GM10847 (cell line): ENCODE measurements around the gene GNAZ.

ENCODE experiments used
- POLR2A ChIP-seq: IDR thresholded peaks from 2 replicates; pipeline ENCODE4 v1.6.1; 2011; ENCODE audit not compliant: insufficient read length; ENCODE audit errors: extremely low read depth

GNAZ gene

GRCh38 chr22:23070418-23071229 lies at the start of gene GNAZ:
Gene GNAZ (plus strand): TSS chr22:23070519. CDS start chr22:23095696, 25,177 bp downstream.
- TF ChIP-seq POLR2A = no peak

GRCh38 chr22:23020659-23021293 lies 49.5 kb upstream of the GNAZ start:
- TF ChIP-seq POLR2A = no peak

GRCh38 chr22:23023294-23023693 lies 47.0 kb upstream of the GNAZ start:
- TF ChIP-seq POLR2A = no peak

DNA sequence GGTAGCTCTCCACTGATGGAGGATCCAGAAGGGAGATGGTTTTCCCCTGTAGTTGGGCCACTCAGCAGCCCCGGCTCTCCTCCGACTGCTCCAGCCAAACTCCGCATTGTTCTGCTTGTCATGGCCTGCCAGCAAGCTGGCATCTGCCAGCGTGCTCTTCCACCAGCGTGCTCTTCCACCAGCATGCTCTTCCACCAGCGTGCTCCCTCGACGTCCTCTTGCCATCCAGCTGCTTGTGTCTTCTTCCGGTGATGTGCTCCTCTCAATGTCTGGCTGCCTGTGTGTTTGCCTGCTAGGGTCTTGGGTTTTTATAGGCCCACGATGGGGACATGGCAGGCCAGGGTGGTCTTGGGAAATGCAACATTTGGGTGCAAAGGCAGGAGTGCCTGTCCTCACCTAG lies 43.5 kb upstream of the GNAZ start:
- TF ChIP-seq POLR2A = no peak

GRCh38 chr22:23029521-23030228 lies 40.6 kb upstream of the GNAZ start:
- TF ChIP-seq POLR2A = no peak

- TF ChIP-seq POLR2A = no peak
These were observed 38.9 kb upstream of the GNAZ start for GRCh38 chr22:23031381-23031780.

GRCh38 chr22:23031786-23032185 lies 38.5 kb upstream of the GNAZ start:
- no peak for TF ChIP-seq POLR2A

GRCh38 chr22:23032658-23033057 lies 37.7 kb upstream of the GNAZ start:
- no peak for TF ChIP-seq POLR2A

GRCh38 chr22:23033116-23033905 lies 37.0 kb upstream of the GNAZ start:
- TF ChIP-seq POLR2A = no peak

DNA sequence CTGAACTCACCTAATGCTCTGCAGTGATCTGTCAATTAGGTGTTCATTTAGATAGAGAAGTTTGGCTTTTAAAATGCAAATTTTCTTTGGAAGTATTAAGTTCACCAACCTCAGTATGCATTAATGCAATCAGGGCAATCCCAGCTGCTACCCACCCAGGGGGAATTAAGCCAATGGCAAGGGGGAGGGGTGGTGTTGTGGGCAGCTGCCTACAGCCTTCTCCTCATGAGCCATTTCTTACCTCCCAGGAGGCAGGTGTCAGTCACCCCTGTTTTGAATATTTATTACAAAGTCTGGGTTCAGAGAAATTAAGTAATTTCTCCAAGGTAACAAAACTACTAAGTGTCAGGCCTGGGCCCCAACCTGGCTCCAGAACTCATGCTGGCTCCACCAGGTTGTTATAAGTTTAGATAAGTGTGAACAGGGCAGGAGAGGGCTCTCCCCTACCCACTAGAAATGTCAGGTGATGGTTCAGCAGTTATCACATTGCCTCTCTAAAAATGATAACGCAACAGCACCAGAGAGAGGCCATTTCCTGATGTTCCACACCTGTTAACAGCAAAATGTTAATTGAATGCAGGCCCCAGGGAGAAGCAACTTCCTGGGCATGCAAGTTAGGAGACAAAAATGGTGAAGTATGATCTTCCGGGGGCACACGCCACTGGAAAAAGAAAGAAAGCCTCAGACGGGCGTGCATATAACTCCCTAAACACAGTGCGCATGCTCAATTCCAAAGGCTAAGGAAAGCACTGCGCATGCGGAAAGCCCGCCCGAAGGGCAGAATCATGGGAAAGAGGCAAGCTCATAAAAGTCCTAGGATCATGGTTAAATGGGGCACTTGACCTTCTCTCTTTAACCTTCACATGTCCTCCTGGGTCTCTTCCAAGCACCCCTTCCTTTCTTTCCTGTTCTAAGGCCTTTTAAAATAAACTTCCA lies 35.4 kb upstream of the GNAZ start:
- no peak for TF ChIP-seq POLR2A

DNA sequence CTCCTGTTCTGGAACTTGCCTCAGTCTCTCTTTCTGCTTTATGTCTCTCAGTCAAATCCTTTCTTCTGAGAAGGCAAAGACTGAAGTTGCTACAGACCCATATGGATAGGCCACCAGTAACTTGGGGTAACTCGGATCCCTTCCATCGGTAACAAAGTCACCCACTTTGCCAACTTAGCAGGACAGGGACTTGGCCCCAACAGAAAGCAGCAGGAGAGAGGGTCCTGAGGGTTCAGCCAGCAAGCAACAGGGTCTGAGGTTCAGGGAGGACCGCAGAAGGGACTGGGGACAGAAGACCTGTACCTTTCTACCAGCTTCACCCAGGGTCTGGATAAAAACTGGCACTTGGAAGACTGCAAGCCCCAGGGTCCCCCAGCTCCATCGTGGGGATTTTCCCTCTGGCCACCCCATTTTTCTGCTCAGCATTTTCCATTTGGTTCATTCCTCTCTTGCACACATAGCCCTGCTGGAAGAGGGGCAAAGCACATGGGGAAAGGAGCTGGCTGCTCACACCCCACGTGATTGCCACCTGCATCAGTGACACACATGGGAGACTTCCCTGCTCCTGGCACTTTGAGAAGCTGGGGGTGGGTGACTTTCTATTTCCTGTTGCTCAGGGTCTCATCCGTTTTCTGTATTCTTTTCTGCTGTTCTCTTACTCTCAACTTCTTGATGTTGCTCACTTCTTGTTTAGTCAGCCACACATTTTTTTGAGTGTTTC lies 34.6 kb upstream of the GNAZ start:
- no peak for TF ChIP-seq POLR2A

- TF ChIP-seq POLR2A = no peak
These were observed 33.5 kb upstream of the GNAZ start for GRCh38 chr22:23036684-23037428.

DNA sequence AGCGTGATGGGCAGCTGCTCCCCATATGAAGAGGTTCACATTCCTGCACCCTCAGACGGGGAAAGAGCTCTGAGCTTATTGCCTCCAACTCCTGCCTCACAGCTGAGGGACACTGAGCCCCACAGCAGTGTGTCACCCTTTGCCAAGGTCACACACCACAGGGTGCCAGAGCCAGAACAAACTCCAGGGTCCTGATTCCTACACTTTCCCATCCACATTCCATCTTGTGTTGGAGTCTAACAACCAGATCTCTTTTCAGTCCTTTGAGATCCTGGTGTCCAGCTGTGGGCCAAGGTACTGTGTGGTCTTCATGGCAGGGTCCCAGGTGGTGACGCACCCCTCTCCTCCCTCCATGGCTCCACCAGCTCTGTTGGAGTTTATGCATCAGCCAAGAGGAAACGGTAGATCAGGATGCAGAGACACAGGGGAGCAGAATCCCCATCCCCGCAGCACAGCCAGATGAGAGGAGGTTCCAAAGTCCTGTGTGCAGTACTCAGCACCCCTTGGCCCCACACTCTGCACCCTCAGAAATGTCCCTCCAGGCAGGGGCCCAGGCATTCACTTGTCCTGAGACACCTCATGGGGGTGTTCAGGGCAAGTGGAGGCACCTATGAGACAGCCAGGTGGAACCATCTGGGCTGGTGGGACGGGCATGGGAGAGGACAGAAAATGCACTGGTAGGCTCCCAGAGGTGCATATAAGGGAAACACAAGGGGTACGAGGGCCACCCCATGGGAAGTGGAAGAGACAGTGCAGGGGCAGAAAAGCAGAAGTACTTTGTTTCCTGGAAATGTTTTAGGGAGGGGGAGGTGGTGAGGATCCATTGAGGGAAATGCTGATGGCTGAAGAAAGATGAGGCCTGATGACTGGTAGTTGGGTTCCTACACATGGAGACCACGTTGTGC lies 32.6 kb upstream of the GNAZ start:
- no peak for TF ChIP-seq POLR2A
